GM12872 (cell line): ENCODE results near the gene CDK5RAP2.

Experiments
- CTCF ChIP-seq: IDR thresholded peaks from 3 replicates; pipeline ENCODE4 v1.5.1; 2011; ENCODE audit warnings: low read depth, mild to moderate bottlenecking, low read length, moderate library complexity; ENCODE audit not compliant: insufficient read depth

Gene CDK5RAP2

GRCh38 chr9:120522032-120522431 is 57.9 kb downstream of the CDK5RAP2 start:
- no peak for TF ChIP-seq CTCF

- TF ChIP-seq CTCF, result no peak
These were observed 58.9 kb downstream of the CDK5RAP2 start for GRCh38 chr9:120521101-120521500.

- TF ChIP-seq CTCF, result no peak
These were observed 65.6 kb downstream of the CDK5RAP2 start for GRCh38 chr9:120514405-120514804.

- TF ChIP-seq CTCF, result no peak
These were observed 66.1 kb downstream of the CDK5RAP2 start for GRCh38 chr9:120513825-120514396.

- TF ChIP-seq CTCF, result no peak
These were observed 69.2 kb downstream of the CDK5RAP2 start for GRCh38 chr9:120510816-120511215.

GRCh38 chr9:120507936-120508510 is 71.9 kb downstream of the CDK5RAP2 start:
- no peak for TF ChIP-seq CTCF

GRCh38 chr9:120505186-120505585 is 74.8 kb downstream of the CDK5RAP2 start:
- no peak for TF ChIP-seq CTCF
